Hippocampal formation (tissue), 2 donors: ENCODE measurements around the gene CDYL.

Experiments
- DNase-seq, 2 donors: peaks; one replicate each; lab custom pipeline; 2025; lab: John Stamatoyannopoulos, UW

CDYL gene

GRCh38 chr6:4774296-4774695, 1.9 kb upstream of the CDYL start:
- no peak for DNase-seq

- DNase-seq = no peak
Measured at GRCh38 chr6:4774715-4775493, 1.3 kb upstream of the CDYL start.

- peak in 1 of 2 donors; percentile 62 for DNase-seq
Measured at GRCh38 chr6:4775494-4776130, 592 bp upstream of the CDYL start.

- no peak for DNase-seq
Measured at GRCh38 chr6:4776493-4777393, 539 bp downstream of the CDYL start.

- DNase-seq = no peak
Measured at GRCh38 chr6:4777394-4777935, 1.3 kb downstream of the CDYL start.

GRCh38 chr6:4778086-4778485, 1.9 kb downstream of the CDYL start:
- no peak for DNase-seq

GRCh38 chr6:4780360-4780812, 4.2 kb downstream of the CDYL start:
- DNase-seq = no peak

- DNase-seq = no peak
Measured at GRCh38 chr6:4781426-4781825, 5.2 kb downstream of the CDYL start.

- DNase-seq = no peak
Measured at GRCh38 chr6:4781967-4782575, 5.9 kb downstream of the CDYL start.

GRCh38 chr6:4786996-4787395, 10.8 kb downstream of the CDYL start:
- no peak for DNase-seq

- no peak for DNase-seq
Measured at GRCh38 chr6:4788482-4788881, 12.3 kb downstream of the CDYL start.

- no peak for DNase-seq
Measured at GRCh38 chr6:4788953-4789584, 12.9 kb downstream of the CDYL start.

- no peak for DNase-seq
Measured at GRCh38 chr6:4790158-4790899, 14.1 kb downstream of the CDYL start.

- no peak for DNase-seq
Measured at GRCh38 chr6:4794140-4794707, 18.0 kb downstream of the CDYL start.

- DNase-seq = no peak
Measured at GRCh38 chr6:4797587-4797986, 21.4 kb downstream of the CDYL start.

- no peak for DNase-seq
Measured at GRCh38 chr6:4799912-4800311, 23.7 kb downstream of the CDYL start.

- no peak for DNase-seq
Measured at GRCh38 chr6:4800662-4801061, 24.5 kb downstream of the CDYL start.

- DNase-seq = no peak
Measured at GRCh38 chr6:4801491-4802110, 25.4 kb downstream of the CDYL start.

GRCh38 chr6:4802312-4802935, 26.2 kb downstream of the CDYL start:
- DNase-seq = no peak
